ENCODE results near the gene ASH1L.
"Not testable (repeated sequence)": the region's sequence is repeated elsewhere in the genome, so short reads cannot be mapped to it uniquely, and the experiment has no call there.

ASH1L gene

DNA sequence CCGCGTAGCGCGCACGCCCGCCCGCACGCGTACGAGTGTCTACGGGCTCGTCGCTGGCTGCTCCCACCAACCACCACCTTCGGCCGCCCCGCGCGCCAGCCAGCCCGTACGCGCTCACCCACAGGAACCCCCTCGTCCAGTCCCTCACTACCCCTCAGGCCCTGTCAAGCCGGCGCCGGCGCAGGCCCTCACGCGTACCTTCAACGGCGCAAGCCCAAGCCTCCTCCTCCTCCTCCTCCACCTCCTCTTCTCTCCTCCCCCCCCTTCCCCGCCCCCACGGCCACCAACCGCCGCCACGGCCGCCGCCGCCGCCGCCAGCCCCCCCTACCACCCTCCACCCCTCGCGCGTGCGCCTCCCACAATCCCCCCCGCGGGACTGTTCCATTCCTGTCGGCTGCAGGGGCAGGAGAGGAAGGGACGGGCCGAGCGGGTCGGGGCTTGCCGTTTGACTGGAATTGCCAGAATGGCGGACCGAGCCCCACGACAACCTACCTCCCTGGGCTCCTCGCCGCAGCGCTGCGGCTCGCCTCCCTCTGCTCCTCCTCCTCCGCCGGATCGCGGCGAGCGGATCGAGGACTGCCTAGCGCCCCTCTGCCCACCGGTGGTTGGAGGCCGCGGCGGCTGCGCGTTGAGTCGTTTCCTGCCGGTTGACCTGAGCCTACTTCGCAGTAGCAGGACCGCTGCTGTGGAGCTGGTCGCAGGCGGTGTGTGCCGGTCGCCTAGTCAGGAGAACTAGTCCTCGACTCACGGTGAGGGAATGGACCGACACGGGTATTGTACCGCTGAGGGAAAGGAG lies at the start of gene ASH1L:
TSS of gene ASH1L (minus strand) at position 223 of the 796 bp plus-strand sequence. CDS start 41,284 bp downstream, outside the sequence.
- DNase-seq (ENCODE audit: low spot score) = peak; percentile 98

GRCh38 chr1:155610257-155610647 lies 47.6 kb upstream of the ASH1L start:
- not testable (repeated sequence) for DNase-seq (ENCODE audit: low spot score)

DNA sequence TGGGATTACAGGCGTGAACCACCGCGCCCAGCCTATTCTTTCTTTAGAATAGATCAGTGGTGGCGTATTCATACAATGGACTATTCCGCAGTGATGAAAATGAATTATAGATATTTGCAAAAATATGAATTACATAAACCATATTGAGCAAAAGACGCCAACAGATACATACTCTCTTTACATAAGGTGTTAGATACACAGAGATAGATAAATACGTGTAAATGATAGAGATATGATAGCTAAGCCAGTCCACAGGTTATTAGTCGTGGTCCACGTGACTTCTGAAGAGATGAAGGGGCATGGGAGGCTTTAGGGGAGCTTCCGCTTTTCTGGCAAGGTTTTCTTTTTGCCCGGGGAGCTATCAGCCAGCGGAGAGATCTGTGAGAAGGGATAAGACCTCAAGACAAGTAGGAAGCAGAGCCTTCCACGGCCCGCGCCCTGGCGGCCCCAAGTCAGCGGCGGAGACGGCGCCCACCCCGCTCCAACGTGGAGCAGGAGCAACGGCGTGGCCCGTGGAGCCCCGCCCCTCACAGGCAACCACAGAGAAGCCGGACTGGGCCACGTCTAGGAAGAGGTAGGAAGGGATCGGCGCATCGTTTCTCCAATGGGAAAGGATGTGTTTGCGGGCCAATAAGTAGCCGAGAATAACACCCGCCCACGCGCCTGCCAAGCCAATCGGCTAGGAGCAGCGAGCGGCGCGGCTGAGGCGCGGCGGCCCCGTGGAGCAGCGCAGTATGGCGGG lies 47.1 kb upstream of the ASH1L start, which contains the start of gene MSTO1:
TSS of gene MSTO1 (plus strand) at position 704 of the 742 bp plus-strand sequence. CDS start at position 735, 31 bp downstream.
- peak; percentile 96 for DNase-seq (ENCODE audit: low spot score)

DNA sequence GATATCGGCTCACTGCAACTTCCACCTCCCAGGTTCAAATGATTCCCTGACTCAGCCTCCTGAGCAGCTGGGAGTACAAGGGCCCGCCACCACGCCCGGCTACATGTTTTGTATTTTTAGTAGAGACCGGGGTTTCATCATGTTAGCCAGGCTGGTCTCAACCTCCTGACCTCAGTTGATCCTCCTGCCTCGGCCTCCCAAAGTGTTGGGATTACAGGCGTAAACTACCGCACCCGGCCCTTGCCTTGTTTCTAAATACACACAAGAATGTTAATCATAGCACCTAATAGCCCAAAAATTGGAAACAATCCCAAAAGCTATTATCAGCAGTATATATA lies 46.3 kb upstream of the ASH1L start:
- no peak for DNase-seq (ENCODE audit: low spot score)

- DNase-seq (ENCODE audit: low spot score) = no peak
These were observed 45.1 kb upstream of the ASH1L start for GRCh38 chr1:155607708-155608107.

- DNase-seq (ENCODE audit: low spot score) = not testable (repeated sequence)
These were observed 37.4 kb upstream of the ASH1L start for GRCh38 chr1:155599828-155600572.

DNA sequence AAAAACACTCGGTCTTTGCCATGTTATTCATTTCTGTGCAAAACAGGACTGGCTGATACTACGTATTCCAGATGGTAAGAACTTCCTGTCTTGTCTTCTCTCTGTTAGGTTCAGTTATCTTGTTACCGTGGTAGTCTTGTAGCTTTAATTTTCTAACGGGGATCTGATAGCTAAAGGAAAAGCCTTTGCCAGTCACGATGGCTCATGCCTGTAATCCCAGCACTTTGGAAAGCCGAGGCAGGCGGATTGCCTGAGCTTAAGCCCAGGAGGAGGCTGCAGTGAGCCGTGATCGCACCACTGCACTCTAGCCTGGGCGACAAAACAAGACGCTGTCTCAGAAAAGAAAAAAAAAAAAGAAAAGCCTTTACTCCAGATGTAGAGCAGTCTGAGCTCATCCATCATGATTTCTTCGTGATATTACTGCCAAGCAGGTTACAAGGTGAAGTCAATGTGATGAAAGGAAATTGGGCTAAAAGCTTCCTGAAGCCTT lies 36.3 kb upstream of the ASH1L start:
- peak; percentile 8 for DNase-seq (ENCODE audit: low spot score)

DNA sequence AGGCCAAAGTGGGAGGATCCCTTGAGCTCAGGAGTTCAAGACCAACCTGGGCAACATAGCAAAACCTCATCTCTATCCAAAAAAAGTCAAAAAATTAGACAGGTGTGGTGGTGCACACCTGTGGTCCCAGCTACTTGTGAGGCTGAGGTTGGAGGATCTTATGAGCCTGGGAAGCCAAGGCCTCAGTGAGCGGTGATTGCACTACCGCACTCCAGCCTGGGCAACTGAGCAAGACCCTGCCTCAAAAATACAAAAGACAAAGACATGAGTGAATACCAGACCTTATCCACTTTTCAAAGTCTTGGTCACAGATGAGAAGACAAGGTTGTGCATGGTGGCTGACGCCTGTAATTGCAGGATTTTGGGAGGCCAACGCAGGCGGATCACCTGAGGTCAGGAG lies 34.3 kb upstream of the ASH1L start:
- no peak for DNase-seq (ENCODE audit: low spot score)

DNA sequence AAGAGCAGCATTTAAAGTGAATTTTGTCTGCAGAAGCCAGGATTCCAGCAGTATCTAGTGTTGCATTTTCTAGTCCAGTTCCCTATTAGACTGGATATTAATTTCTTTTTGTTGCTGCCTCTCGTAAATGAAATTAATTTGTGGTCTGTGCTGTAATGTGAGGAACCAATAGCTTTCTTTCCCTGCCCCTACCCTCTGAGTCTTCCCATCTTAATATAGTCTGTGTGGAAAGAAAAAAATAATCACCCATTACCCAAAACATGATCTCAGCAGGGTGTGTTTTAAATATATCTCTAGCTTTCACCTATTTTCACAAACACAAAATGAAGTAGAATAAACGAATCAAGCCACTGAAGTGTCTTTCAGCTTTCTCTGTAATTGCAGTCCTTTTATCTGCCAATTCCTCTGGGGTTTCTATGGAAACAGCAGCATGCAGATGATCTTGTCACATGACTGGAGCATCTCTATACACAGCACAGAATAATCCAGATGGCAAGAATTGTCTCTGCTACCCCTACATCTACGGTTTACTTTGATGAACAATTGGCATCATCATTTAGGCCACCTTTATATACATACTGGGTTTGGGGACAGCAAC lies 33.4 kb upstream of the ASH1L start:
- DNase-seq (ENCODE audit: low spot score) = not testable (repeated sequence)

GRCh38 chr1:155591770-155592169 lies 29.2 kb upstream of the ASH1L start:
- peak; percentile 38 for DNase-seq (ENCODE audit: low spot score)

GRCh38 chr1:155590516-155591247 lies 28.1 kb upstream of the ASH1L start:
- DNase-seq (ENCODE audit: low spot score) = not testable (repeated sequence)

DNA sequence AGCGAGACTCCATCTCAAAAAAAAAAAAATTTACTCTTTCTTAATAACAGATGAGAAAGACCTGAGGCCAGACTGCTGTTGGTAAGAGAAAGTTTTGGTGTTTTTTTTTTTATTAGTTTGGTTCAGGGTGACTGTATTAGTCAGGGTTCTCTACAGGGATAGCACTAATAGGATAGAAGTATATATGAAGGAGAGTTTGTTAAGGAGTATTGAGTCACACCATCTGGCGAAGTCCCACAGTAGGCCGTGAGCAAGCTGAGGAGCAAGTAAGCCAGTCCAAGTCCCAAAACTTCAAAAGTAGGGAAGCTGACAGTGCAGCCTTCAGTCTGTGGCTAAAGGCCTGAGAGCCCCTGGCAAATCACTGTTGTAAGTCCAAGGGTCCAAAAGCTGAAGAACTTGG lies 26.7 kb upstream of the ASH1L start:
- DNase-seq (ENCODE audit: low spot score) = not testable (repeated sequence)

GRCh38 chr1:155583846-155584245 lies 21.2 kb upstream of the ASH1L start:
- DNase-seq (ENCODE audit: low spot score) = not testable (repeated sequence)

GRCh38 chr1:155575608-155576007 lies 13.0 kb upstream of the ASH1L start:
- DNase-seq (ENCODE audit: low spot score) = not testable (repeated sequence)

- no peak for DNase-seq (ENCODE audit: low spot score)
These were observed 11.5 kb upstream of the ASH1L start for GRCh38 chr1:155574077-155574476.

- no peak for DNase-seq (ENCODE audit: low spot score)
These were observed 8.0 kb upstream of the ASH1L start for GRCh38 chr1:155570593-155570990.

- DNase-seq (ENCODE audit: low spot score) = no peak
These were observed 7.5 kb upstream of the ASH1L start for GRCh38 chr1:155569988-155570592.

DNA sequence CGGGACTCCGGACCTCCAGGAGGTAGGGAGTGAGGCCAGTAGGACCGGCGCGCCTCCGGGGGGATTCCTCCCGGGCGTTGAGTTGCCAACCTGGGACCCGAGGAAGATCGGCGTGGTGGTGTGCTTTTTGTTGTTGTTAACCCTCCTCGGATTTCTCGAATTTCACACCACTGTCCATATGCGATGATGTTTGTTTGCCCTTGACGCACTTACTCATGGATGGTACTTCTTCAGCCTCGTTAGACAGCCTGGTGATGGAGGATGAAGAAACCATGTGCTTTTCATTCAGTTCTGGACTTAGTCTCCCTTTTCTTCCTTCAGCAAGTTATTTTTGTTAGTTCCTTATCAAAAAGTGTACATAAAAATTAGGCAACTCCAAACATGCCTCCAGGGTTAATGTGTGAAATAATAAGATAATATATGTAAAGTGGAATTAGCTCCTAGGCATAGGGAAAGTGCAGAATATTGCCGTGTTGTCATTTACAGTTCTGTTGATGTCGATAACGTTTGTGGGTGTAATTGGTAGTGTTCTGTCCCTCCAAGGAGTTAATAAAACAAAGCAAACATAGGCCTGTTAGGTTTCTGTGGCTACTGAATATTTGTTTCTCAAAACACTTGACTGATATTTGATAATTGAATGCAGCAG lies 897 bp upstream of the ASH1L start:
- not testable (repeated sequence) for DNase-seq (ENCODE audit: low spot score)

DNA sequence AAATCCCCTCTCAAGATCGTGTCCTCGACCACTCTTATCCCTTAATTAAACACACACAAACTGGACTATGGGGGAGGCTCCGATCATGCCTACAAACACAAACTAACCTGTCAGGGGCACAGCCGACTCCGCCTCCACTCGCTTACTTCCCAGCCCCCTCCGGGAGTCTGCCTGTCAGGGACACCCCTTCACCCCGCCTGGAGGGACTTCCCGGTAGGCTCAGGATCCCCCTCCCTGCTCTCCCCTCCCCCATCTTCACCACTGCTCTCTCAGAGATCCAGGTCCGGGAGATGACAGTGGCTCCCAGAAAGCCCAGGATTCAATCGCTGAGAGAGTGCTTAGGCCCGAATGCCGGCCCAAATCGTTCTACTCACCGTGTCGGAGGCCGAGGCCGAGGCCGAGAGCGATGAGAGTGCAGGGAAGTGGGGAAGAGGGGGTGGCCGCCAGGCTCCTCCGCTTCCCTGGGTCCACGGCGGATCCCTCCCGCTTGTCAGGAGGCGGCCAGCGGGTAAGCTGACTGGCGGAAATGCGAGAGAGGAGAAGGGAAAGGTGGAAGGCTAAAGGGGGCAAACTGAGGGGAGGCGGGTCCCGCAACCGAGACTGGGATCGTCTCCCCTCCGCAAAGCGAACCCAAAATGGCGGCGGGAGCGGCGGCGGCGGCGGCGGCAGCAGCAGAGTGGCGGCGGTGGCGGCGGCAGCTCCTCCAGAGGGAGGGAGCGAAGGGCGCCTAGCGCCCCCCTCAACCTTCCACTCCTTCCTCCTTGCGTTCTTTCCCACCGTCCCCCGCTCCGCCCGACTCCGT lies 623 bp downstream of the ASH1L start:
- DNase-seq (ENCODE audit: low spot score) = peak; percentile 35
